ENCODE data around the gene FUCA1. TPM values are rescaled to one million over a fixed set of nuclear protein-coding genes. Genes with fewer than 3 reads are reported as not detected.
"Not testable (repeated sequence)": the region's sequence is repeated elsewhere in the genome, so short reads cannot be mapped to it uniquely, and the experiment has no call there.

Gene FUCA1
- total RNA-seq, 1 donor from 2014 or later, result 20.6 TPM

DNA sequence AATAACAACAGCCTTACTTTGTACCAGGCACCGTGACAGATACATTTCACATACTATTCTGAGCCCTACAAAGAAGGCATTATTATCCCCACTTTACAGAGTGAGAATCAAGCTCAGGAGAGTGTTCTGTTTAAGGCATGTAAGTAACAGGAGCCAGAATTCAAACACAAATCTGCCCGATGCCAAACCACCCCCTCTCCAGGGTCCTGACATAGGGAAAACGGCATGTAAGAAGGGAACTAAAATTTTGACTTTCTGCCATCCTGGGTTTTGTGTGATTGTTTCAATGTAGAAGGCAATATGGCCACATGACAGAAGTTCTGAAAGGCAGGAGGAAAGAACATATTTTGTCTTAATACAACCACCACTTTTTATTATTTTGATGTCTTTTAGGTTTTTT, 5.5 kb downstream of the FUCA1 start:
- H3K9me3 Mint-ChIP-seq, result no peaks in the 10 kb centered on the region
- TF ChIP-seq, protein P1, sequence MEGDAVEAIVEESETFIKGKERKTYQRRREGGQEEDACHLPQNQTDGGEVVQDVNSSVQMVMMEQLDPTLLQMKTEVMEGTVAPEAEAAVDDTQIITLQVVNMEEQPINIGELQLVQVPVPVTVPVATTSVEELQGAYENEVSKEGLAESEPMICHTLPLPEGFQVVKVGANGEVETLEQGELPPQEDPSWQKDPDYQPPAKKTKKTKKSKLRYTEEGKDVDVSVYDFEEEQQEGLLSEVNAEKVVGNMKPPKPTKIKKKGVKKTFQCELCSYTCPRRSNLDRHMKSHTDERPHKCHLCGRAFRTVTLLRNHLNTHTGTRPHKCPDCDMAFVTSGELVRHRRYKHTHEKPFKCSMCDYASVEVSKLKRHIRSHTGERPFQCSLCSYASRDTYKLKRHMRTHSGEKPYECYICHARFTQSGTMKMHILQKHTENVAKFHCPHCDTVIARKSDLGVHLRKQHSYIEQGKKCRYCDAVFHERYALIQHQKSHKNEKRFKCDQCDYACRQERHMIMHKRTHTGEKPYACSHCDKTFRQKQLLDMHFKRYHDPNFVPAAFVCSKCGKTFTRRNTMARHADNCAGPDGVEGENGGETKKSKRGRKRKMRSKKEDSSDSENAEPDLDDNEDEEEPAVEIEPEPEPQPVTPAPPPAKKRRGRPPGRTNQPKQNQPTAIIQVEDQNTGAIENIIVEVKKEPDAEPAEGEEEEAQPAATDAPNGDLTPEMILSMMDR (conservative IDR thresholded peaks at IDR 0.05), result no peak

DNA sequence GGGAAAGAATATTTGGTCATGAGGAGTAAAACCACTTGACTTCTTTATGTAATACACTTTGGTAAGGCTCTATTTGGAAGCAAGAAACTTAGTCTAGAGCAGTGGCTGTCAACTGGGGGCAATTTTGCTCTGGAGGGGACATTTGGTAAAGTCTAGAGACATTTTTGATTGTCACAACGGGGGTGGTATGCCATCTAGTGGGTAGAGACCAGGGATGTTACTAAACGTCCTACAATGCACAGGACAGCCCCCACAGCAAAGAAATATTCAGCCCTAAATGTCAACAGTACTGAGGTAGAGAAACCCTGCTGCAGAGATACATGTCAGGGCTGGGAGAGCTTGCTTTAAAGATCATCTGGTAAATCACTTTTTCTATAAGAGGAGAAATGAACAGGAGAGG, 13.5 kb downstream of the FUCA1 start:
- no peak for DNase-seq (ENCODE audit: extremely low spot score, unreplicated experiment)
- H3K27me3 Mint-ChIP-seq, result no peaks in the 10 kb centered on the region
- H3K4me3 Mint-ChIP-seq, result no peak overlapping the region
- H3K4me1 Mint-ChIP-seq (ENCODE audit: unreplicated experiment), result no peaks in the 10 kb centered on the region
- H3K27ac Mint-ChIP-seq, result no peak overlapping the region
- H3K9me3 Mint-ChIP-seq, result no peaks in the 10 kb centered on the region
- TF ChIP-seq, protein P1 (conservative IDR thresholded peaks at IDR 0.05), result no peak
- H3K36me3 Mint-ChIP-seq, result peaks cover 12% of the 10 kb centered on the region

More for the DNA sequence above, 5.5 kb downstream of the FUCA1 start:
- Mint-ChIP-seq H3K36me3 (peaks cover 16% of the 10 kb centered on the region), H3K27me3 (peaks cover 13% of the 10 kb centered on the region), H3K4me1 (ENCODE audit: unreplicated experiment) (peaks cover 9% of the 10 kb centered on the region), H3K4me3 (no peak overlapping the region), H3K27ac (no peak overlapping the region)
- DNase-seq (ENCODE audit: extremely low spot score, unreplicated experiment), result no peak

DNA sequence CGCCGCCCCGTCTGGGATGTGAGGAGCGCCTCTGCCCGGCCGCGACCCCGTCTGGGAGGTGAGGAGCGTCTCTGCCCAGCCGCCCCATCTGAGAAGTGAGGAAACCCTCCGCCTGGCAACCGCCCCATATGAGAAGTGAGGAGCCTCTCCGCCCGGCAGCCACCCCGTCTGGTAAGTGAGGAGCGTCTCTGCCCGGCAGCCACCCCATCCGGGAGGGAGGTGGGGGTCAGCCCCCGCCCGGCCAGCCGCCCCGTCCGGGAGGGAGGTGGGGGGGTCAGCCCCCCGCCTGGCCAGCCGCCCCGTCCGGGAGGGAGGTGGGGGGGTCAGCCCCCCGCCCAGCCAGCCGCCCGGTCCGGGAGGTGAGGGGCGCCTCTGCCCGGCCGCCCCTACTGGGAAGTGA, 15.0 kb downstream of the FUCA1 start:
- not testable (repeated sequence) for H3K4me3 Mint-ChIP-seq; H3K27ac Mint-ChIP-seq; H3K4me1 Mint-ChIP-seq (ENCODE audit: unreplicated experiment); H3K27me3 Mint-ChIP-seq; DNase-seq (ENCODE audit: extremely low spot score, unreplicated experiment); H3K9me3 Mint-ChIP-seq
- peaks cover 16% of the 10 kb centered on the region for H3K36me3 Mint-ChIP-seq

DNA sequence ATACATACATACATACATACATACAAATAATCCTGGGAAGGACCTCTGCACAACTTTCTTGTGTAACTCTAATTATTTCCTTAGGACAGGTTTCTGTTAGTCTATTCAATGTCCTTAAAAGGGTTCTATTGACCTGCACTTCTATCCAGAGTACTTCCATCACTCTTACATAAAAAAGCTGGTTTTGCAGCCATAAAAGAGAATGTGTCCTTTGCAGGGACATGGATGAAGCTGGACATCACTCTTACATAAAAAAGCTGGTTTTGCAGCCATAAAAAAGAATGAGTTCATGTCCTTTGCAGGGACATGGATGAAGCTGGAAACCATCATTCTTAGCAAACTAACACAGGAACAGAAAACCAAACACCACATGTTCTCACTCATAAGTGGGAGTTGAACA, 16.7 kb downstream of the FUCA1 start:
- H3K27ac Mint-ChIP-seq; H3K4me1 Mint-ChIP-seq (ENCODE audit: unreplicated experiment); H3K27me3 Mint-ChIP-seq; H3K4me3 Mint-ChIP-seq; H3K9me3 Mint-ChIP-seq; DNase-seq (ENCODE audit: extremely low spot score, unreplicated experiment): not testable (repeated sequence)
- peaks cover 25% of the 10 kb centered on the region for H3K36me3 Mint-ChIP-seq

DNA sequence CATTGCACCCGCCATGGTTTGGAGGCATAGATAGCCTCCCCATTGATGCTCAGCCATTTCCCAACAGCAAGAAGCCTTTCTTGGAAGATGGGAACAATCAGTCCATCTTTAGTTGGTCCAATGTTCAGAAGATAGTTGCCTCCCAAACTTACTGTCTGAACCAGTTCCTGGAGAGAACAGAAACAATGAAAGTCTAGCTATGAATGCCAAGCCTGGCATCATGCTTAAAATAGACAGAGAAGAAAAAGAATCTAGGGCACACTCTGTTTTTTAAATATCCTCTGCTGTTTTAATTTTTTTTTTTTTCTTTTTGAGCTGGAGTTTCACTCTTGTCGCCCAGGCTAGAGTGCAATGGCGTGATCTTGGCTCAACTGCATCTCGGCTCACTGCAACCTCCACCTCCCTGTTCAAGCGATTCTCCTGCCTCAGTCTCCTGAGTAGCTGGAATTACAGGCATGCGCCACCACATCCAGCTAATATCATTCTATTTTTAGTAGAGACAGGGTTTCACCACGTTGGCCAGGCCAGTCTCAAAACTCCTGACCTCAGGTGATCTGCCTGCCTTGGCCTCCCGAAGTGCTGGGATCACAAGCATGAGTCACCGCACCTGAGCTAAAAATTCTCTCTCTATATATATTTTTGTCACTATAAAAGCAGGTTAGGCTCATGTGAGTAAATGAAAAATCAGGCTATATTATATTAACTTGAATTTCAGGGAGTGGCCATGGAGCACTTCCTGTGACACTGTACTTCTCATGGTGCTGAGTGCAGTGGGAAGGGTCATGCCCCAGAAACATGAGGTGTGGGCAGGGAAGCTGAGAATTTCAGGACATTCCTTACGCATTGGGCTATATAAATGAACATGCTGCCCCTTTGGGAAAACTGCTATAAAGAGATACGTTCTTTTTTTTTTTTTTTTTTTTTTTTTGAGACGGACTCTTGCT, 19.1 kb downstream of the FUCA1 start:
- Mint-ChIP-seq H3K27me3 (no peaks in the 10 kb centered on the region), H3K4me1 (ENCODE audit: unreplicated experiment) (no peaks in the 10 kb centered on the region), H3K27ac (no peak overlapping the region), H3K9me3 (peaks cover 6% of the 10 kb centered on the region), H3K4me3 (no peak overlapping the region), H3K36me3 (peaks cover 27% of the 10 kb centered on the region)
- DNase-seq (ENCODE audit: extremely low spot score, unreplicated experiment), result no peak
- TF ChIP-seq, protein P1 (conservative IDR thresholded peaks at IDR 0.05), result no peak

DNA sequence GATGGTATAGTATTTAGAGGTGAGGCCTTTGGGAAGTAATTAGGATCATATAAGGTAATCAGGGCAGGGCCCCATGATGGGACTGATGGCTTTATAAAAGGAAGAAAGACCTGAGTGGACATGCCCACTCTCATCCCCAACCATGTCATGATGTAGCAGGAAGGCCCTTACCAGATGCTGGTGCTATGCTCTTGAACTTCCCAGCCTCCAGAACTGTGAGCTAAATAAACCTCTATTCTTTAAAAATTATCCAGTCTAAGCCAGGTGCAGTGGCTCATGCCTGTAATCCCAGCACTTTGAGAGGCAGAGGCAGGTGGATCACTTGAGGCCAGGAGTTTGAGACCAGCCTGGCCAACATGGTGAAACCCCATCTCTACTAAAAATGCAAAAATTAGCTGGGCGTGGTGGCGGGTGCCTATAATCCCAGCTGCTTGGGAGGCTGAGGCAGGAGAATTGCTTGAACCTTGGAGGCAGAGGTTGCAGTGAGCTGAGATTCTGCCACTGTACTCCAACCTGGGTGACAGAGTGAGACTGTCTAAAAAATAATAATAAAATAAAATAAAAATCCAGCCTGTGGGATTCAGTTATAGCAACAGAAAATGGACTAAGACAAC, 20.5 kb downstream of the FUCA1 start:
- not testable (repeated sequence) for DNase-seq (ENCODE audit: extremely low spot score, unreplicated experiment); H3K4me3 Mint-ChIP-seq; H3K27me3 Mint-ChIP-seq; H3K27ac Mint-ChIP-seq; H3K9me3 Mint-ChIP-seq; H3K4me1 Mint-ChIP-seq (ENCODE audit: unreplicated experiment)
- peaks cover 26% of the 10 kb centered on the region for H3K36me3 Mint-ChIP-seq

DNA sequence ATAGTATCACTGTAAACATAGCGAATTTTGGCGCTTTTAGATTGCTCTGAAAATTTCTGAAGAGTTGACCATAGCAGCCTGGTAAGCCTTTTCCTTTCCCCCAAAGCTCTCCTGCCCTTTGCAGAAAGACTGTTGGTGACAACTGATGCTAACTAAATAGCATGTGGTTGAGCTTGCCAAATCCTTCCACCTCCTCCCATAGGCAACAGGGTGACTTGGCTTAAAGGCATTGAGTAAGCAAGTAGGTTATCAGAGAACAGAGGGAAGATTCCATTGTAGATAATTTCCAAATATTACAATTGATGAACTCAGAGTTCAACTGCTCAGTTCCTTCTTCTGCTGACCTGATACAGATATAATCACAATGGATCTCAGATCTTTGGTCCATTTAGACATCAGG, 22.9 kb downstream of the FUCA1 start:
- peaks cover 22% of the 10 kb centered on the region for H3K36me3 Mint-ChIP-seq
- no peak overlapping the region for H3K27ac Mint-ChIP-seq
- H3K4me1 Mint-ChIP-seq (ENCODE audit: unreplicated experiment), result no peaks in the 10 kb centered on the region
- H3K27me3 Mint-ChIP-seq, result peaks cover 5% of the 10 kb centered on the region
- no peak overlapping the region for H3K4me3 Mint-ChIP-seq
- no peak for DNase-seq (ENCODE audit: extremely low spot score, unreplicated experiment)
- TF ChIP-seq, protein P1 (conservative IDR thresholded peaks at IDR 0.05), result no peak
- H3K9me3 Mint-ChIP-seq, result peaks cover 6% of the 10 kb centered on the region

Data from type B pancreatic cell (in vitro differentiated cells).